IgD-negative memory B cell (primary cell): ENCODE measurements around the gene RAB17. TPM values are rescaled to one million over a fixed set of nuclear protein-coding genes. Genes with fewer than 3 reads are reported as not detected.

Experiments used
- H3K27ac Mint-ChIP-seq, 3 donors: one replicate each; pipeline ENCODE4 v1.8.0; 2020 to 2022; ENCODE audit warnings: mild to moderate bottlenecking in 3 of 3, mixed read lengths in 3 of 3, moderate library complexity in 1 of 3
- H3K27me3 Mint-ChIP-seq: one replicate; pipeline ENCODE4 v1.8.0; 2021; ENCODE audit warnings: mixed read lengths
- H3K36me3 Mint-ChIP-seq: one replicate; pipeline ENCODE4 v1.8.0; 2020; ENCODE audit warnings: mild to moderate bottlenecking, mixed read lengths
- H3K4me1 Mint-ChIP-seq, 3 donors: one replicate each; pipeline ENCODE4 v1.8.0; 2020 to 2022; ENCODE audit warnings: mixed read lengths in 3 of 3, mild to moderate bottlenecking in 1 of 3
- H3K4me3 Mint-ChIP-seq, 4 donors: one replicate each; pipeline ENCODE4 v1.8.0; 2020 to 2022; ENCODE audit warnings: mild to moderate bottlenecking in 4 of 4, mixed read lengths in 4 of 4, moderate library complexity in 3 of 4
- H3K9me3 Mint-ChIP-seq, 3 donors: one replicate each; pipeline ENCODE4 v1.8.0; 2020 to 2021; ENCODE audit warnings: mixed read lengths in 3 of 3, mild to moderate bottlenecking in 1 of 3
- polyA plus RNA-seq: library from polyadenylated mRNA; unstranded; fragments of 300-500 nt; fragmentation: Illumina TruSeq; gene quantifications from one replicate; pipeline ENCODE4 v1.2.3, GENCODE V29; 2021

The RAB17 gene
- polyA plus RNA-seq, 1 donor from 2014 or later = not detected

DNA sequence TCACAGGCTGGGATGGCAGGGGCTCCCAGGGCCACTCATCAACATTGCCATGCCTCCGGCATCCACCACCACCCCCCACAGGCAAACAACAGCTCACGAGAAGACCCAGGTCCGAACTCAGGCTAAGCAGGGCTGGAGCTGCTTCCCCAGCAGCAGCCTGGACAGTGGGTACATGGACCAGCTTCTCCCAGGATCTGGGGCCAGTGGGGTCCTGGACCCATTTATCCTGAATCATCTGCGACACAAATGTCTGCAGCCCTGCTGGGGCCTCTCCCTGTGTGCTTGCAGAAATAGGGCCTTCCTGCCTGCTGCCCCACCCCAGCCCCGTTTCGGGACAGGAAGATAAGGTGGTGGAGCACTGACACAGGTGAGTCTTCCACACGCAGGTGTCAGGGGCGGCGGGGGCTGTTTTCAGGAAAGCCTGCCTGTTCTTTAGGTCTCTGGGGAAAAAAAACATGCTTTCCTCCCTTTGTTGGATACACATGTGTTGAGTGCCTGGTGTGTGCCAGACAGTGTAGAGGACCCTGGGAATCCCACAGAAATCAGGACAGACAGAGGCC lies 19.7 kb downstream of the RAB17 start:
- Mint-ChIP-seq H3K4me1 (peaks cover 0 to 4% (median 0%) of the 10 kb centered on the region in 3 donors), H3K4me3 (no peak overlapping the region), H3K27ac (no peak overlapping the region), H3K9me3 (peaks cover 0 to 5% (median 3%) of the 10 kb centered on the region in 3 donors), H3K27me3 (peaks cover 5% of the 10 kb centered on the region), H3K36me3 (no peaks in the 10 kb centered on the region)

DNA sequence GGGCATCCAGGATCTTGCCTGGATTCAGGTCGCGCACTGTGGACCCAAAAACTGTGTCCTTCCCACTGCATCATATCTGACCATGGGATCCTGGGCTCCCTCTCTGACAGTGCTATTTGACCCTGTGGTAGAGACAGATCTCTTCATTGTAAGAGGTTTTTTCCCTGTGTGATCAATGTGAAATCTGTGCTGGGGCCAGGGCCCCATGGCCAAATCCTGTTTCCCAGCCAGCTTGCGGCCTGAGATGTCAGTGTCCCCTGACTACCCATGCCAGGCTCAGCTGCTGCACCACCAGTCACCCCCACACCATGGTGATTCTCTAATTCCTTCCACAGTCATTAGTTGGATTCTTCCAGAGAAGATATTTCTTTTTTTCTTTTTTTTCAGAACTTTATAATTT lies 20.6 kb downstream of the RAB17 start:
- H3K27me3 Mint-ChIP-seq = peaks cover 5% of the 10 kb centered on the region
- H3K4me1 Mint-ChIP-seq = peaks cover 0 to 4% (median 0%) of the 10 kb centered on the region in 3 donors
- H3K27ac Mint-ChIP-seq = no peak overlapping the region
- peaks cover 0 to 5% (median 3%) of the 10 kb centered on the region in 3 donors for H3K9me3 Mint-ChIP-seq
- no peak overlapping the region for H3K4me3 Mint-ChIP-seq
- no peaks in the 10 kb centered on the region for H3K36me3 Mint-ChIP-seq

GRCh38 chr2:237569041-237569440 lies 21.5 kb downstream of the RAB17 start:
- Mint-ChIP-seq H3K9me3 (peaks cover 0 to 5% (median 3%) of the 10 kb centered on the region in 3 donors), H3K27ac (no peak overlapping the region), H3K4me1 (peaks cover 0 to 4% (median 0%) of the 10 kb centered on the region in 3 donors), H3K4me3 (no peak overlapping the region), H3K27me3 (peaks cover 7% of the 10 kb centered on the region), H3K36me3 (no peaks in the 10 kb centered on the region)

DNA sequence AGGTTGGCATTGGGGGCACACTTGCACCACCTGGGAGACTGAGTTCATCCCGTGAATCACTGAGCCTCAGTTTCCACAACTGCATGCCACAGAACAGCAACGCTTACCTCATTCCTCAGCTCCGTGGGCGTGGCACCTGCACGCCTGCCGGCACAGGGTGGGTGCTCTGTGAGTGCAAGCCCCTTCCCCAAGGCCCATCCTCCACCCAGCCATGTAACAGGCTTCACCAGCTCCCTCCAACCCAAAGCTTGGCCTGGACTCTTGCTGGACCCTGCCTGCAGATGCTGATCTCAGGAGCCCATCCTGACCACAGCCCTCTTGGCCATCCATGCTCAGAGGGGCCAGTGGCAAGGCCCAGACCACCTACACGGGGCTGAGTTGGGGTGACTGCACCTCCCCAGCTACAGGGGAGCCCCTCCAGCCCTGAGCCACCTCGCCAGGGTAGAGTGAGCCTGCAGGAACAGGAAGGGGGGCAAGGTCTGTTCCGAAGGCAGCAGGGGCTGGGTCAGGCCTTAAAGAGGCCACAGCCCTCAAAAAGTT lies 22.3 kb downstream of the RAB17 start:
- peaks cover 0 to 5% (median 3%) of the 10 kb centered on the region in 3 donors for H3K9me3 Mint-ChIP-seq
- peaks cover 7% of the 10 kb centered on the region for H3K27me3 Mint-ChIP-seq
- H3K4me3 Mint-ChIP-seq = no peak overlapping the region

DNA sequence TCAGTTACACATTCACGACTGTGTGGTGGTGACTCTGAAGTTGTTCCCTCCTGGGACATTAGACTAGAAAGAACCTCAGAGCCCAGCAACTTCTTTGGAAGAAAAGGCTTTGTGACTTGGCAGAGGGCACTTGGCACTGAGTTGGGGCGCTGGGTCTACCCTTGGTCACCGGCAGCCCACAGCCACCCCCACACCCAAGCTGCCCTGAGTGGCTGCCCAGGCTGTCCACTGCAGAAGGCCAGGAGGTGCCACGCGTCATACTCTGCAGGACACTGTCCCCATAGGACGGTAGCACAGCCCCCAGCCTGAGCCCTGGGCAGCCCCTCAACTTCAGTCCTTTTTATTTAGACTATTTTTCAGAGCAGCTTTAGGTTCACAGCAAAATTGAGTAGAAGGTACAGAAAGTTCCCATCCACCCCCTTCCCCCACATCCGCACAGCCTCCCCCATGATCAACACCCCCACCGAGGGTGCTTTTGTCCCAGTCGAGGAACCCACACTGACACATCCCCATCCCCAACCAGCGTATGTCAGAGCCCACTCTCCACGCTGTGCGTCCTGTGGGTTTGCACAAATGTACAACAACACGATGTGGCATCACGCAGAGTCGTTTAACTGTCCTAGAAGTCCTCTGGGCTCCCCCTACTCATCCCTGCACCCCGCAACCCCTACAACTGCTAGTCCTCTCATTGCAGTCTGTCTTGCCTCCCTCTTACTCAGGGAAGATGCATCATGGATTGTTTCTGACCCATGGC lies 23.1 kb downstream of the RAB17 start:
- no peaks in the 10 kb centered on the region for H3K36me3 Mint-ChIP-seq
- peaks cover 0 to 4% (median 2%) of the 10 kb centered on the region in 3 donors for H3K4me1 Mint-ChIP-seq
- no peak overlapping the region for H3K27ac Mint-ChIP-seq
- no peak overlapping the region for H3K4me3 Mint-ChIP-seq
- peaks cover 0 to 5% (median 3%) of the 10 kb centered on the region in 3 donors for H3K9me3 Mint-ChIP-seq
- H3K27me3 Mint-ChIP-seq = peaks cover 7% of the 10 kb centered on the region

More for the DNA sequence above, 22.3 kb downstream of the RAB17 start:
- no peak overlapping the region for H3K27ac Mint-ChIP-seq
- no peaks in the 10 kb centered on the region for H3K36me3 Mint-ChIP-seq
- peaks cover 0 to 4% (median 0%) of the 10 kb centered on the region in 3 donors for H3K4me1 Mint-ChIP-seq

DNA sequence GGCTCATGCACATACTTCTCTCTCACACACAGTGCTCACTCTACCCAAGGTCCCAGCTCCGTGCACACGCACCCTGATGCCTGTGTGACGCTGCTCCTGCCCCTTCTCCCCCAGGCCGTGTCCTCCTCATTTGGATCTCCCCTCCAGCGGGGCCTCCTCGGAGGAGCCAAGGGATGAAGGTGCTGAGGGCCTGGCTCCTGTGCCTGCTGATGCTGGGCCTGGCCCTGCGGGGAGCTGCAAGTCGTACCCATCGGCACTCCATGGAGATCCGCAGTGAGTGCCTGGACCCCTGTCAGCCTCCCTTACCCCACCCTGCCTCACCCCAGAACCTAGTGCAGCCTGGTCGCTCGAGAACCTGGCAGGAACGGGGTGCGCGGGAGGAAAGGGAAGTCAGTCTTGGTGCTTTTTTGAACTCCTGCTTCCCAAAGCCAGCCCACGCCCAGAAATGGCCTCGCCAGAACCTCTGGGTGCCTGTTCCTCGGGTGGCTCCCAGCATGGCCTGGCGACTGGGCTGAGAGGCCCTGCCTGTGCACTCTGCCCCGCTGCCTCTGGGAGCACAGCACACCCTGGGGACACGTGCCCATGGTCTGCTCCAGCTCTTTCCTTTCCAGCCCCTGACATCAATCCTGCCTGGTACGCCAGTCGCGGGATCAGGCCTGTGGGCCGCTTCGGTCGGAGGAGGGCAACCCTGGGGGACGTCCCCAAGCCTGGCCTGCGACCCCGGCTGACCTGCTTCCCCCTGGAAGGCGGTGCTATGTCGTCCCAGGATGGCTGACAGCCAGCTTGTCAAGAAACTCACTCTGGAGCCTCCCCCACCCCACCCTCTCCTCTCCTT lies 23.9 kb downstream of the RAB17 start, which contains the start of gene PRLH:
TSS of gene PRLH (plus strand) at position 174 of the 835 bp plus-strand sequence. CDS start at position 174, 0 bp downstream.
- H3K27ac Mint-ChIP-seq = no peak within 1 kb of the TSS
- H3K27me3 Mint-ChIP-seq = peaks cover 7% of the 10 kb centered on the region
- peaks cover 0 to 2% (median 0%) of the 10 kb centered on the region in 3 donors for H3K4me1 Mint-ChIP-seq
- peaks cover 0 to 5% (median 3%) of the 10 kb centered on the region in 3 donors for H3K9me3 Mint-ChIP-seq
- no peak within 1 kb of the TSS for H3K4me3 Mint-ChIP-seq
- H3K36me3 Mint-ChIP-seq = no peaks in the 10 kb centered on the region

GRCh38 chr2:237565974-237566373 lies 24.6 kb downstream of the RAB17 start:
- H3K4me1 Mint-ChIP-seq = peaks cover 0 to 2% (median 0%) of the 10 kb centered on the region in 3 donors
- no peak overlapping the region for H3K4me3 Mint-ChIP-seq
- peaks cover 0 to 5% (median 3%) of the 10 kb centered on the region in 3 donors for H3K9me3 Mint-ChIP-seq
- peaks cover 7% of the 10 kb centered on the region for H3K27me3 Mint-ChIP-seq
- no peaks in the 10 kb centered on the region for H3K36me3 Mint-ChIP-seq
- no peak overlapping the region for H3K27ac Mint-ChIP-seq

- H3K4me3 Mint-ChIP-seq = no peak overlapping the region
- H3K27ac Mint-ChIP-seq = no peak overlapping the region
- H3K4me1 Mint-ChIP-seq = peaks cover 0 to 2% (median 0%) of the 10 kb centered on the region in 3 donors
- H3K36me3 Mint-ChIP-seq = no peaks in the 10 kb centered on the region
- H3K9me3 Mint-ChIP-seq = peaks cover 0 to 5% (median 3%) of the 10 kb centered on the region in 3 donors
- peaks cover 7% of the 10 kb centered on the region for H3K27me3 Mint-ChIP-seq
Measured at GRCh38 chr2:237564526-237565131, 25.9 kb downstream of the RAB17 start.

DNA sequence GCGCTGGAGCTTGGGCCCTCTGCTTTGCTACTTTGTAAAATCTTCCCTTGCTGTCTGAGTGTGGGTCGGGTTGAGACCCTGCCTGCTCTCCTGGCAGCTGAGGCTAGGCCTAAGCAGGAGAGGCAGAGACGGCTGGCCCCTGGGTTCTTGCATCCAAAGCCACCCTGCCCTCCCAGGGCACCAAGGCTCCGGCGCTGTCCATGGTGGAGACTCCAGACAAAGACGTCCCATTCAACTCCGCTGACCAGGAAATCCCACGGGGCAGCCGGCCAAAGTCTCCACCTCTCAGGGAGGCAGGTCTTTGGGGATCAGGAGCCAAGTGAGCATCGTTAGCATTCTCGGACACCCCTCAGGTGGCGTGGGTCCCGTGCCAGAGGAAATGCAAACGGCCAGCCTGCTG lies 26.7 kb downstream of the RAB17 start:
- H3K4me3 Mint-ChIP-seq = no peak overlapping the region
- H3K36me3 Mint-ChIP-seq = no peaks in the 10 kb centered on the region
- no peak overlapping the region for H3K27ac Mint-ChIP-seq
- H3K4me1 Mint-ChIP-seq = peaks cover 0 to 2% (median 0%) of the 10 kb centered on the region in 3 donors
- H3K9me3 Mint-ChIP-seq = peaks cover 0 to 3% (median 1%) of the 10 kb centered on the region in 3 donors
- peaks cover 14% of the 10 kb centered on the region for H3K27me3 Mint-ChIP-seq

- Mint-ChIP-seq H3K4me1 (peaks cover 0 to 2% (median 0%) of the 10 kb centered on the region in 3 donors), H3K27ac (no peak overlapping the region), H3K4me3 (no peak overlapping the region), H3K9me3 (peaks cover under 1 to 6% (median 2%) of the 10 kb centered on the region in 3 donors), H3K36me3 (no peaks in the 10 kb centered on the region), H3K27me3 (peaks cover 11% of the 10 kb centered on the region)
Measured at GRCh38 chr2:237561221-237561620, 29.3 kb downstream of the RAB17 start.

DNA sequence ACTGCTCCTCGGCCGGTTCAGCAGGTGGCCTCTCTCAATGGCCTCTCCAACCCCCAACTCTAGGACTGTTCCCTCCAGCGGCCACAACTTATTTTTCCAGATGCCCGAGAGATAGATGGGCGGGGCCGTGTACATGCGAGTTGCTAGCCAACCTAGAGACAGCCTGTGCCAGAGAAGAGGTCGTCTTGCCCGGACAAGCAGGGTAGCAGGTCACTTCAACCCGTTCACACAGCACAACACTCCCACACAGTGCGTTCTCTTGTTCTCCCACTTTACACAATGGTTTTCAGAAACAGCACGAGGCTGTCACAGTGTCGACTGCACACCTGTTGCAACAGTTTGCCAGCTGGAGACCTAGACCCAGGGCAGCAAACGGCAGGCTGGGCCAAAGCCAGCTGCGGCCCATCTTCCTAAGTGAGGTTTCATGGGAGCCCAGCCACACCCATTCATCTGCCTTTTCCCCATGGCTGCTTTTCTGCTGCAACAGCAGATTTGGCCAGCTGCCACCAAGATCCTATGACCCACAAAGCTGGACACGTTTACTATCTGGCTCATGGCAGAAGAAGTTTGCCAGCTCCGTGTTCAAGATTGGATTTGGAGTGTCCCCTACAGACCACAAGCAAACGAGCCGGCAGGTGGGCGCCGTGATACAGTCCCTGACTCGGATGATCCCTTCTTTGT lies 31.4 kb downstream of the RAB17 start:
- Mint-ChIP-seq H3K4me3 (no peak overlapping the region), H3K27ac (no peak overlapping the region), H3K27me3 (peaks cover 12% of the 10 kb centered on the region), H3K4me1 (peaks cover 0 to 2% (median 0%) of the 10 kb centered on the region in 3 donors), H3K36me3 (no peaks in the 10 kb centered on the region), H3K9me3 (peaks cover 5 to 10% (median 7%) of the 10 kb centered on the region in 3 donors)

DNA sequence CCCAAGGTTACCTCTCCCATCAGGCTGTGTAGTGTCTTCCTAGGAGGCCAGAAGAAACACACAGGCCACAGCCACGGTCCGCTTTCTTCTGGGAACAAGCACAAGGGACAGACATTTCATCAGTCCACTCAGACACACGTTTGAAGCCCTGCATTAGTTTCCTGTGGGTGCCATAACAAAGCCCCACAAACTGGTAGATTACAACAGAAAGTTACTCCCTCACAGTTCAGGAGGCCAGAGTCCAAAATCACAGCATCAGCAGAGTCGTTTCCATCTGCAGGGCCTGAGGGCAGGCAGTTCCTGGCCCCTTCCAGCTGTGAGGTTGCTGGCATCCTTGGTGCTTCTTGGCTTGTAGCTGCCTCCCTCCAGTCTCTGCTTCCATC lies 32.9 kb downstream of the RAB17 start:
- Mint-ChIP-seq H3K27me3 (peaks cover 12% of the 10 kb centered on the region), H3K36me3 (no peaks in the 10 kb centered on the region), H3K9me3 (peaks cover 5 to 15% (median 7%) of the 10 kb centered on the region in 3 donors), H3K27ac (no peak overlapping the region), H3K4me1 (no peaks in the 10 kb centered on the region), H3K4me3 (no peak overlapping the region)

DNA sequence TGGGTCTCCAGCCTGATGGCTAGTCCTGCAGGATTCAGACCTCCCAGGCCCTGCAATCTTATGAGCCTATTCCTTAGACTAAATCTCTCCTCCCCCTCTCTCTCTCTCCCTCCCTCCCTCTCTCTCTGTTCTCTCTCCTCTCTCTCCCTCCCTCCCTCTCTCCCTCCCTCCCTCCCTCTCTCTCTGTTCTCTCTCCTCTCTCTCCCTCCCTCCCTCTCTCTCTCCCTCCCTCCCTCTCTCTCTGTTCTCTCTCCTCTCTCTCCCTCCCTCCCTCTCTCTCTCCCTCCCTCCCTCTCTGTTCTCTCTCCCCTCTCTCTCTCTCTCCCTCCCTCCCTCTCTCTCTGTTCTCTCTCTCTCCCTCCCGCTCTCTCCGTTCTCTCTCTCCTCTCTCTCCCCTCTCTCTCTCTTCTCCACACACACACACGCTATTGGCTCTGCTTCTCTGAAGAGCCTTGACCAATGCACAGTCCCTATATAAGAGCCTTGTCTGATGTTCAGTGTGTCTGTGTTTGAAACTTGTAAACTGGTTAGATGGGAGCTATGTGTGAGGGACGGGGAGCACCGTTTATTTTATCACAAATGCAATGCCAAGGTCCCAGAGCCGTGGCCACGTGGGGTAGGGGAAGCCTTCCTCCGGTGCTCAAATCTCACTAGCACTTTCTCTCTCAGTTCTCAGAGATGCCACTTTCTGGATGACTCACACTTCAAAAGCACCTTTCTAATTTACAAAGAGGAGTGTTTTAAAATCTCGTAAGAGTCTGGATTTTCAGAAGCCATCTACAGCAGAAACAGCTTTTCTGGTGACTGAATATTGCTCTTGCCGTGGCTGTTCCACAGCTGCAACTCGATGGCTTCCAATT lies 33.5 kb downstream of the RAB17 start:
- Mint-ChIP-seq H3K4me1 (no peaks in the 10 kb centered on the region), H3K27me3 (peaks cover 12% of the 10 kb centered on the region), H3K27ac (no peak overlapping the region), H3K36me3 (no peaks in the 10 kb centered on the region), H3K9me3 (peaks cover 5 to 15% (median 7%) of the 10 kb centered on the region in 3 donors), H3K4me3 (no peak overlapping the region)
